B cell (primary cell): ENCODE results near the gene ZSWIM6.

Source experiments
- EZH2 ChIP-seq: IDR thresholded peaks from 2 replicates; pipeline ENCODE4 v1.6.1; 2012; ENCODE audit warnings: borderline replicate concordance, low read depth, mild to moderate bottlenecking, moderate library complexity, low read length; ENCODE audit not compliant: insufficient read depth, poor library complexity, severe bottlenecking
- TF ChIP-seq, protein P1 (sequence below): fragments of 200-600 bp; IDR thresholded peaks from one replicate; pipeline ENCODE4 v1.8.0; 2022; ENCODE audit warnings: antibody characterized with exemption, mild to moderate bottlenecking

- TF ChIP-seq, protein P1, sequence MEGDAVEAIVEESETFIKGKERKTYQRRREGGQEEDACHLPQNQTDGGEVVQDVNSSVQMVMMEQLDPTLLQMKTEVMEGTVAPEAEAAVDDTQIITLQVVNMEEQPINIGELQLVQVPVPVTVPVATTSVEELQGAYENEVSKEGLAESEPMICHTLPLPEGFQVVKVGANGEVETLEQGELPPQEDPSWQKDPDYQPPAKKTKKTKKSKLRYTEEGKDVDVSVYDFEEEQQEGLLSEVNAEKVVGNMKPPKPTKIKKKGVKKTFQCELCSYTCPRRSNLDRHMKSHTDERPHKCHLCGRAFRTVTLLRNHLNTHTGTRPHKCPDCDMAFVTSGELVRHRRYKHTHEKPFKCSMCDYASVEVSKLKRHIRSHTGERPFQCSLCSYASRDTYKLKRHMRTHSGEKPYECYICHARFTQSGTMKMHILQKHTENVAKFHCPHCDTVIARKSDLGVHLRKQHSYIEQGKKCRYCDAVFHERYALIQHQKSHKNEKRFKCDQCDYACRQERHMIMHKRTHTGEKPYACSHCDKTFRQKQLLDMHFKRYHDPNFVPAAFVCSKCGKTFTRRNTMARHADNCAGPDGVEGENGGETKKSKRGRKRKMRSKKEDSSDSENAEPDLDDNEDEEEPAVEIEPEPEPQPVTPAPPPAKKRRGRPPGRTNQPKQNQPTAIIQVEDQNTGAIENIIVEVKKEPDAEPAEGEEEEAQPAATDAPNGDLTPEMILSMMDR: no peak
- TF ChIP-seq EZH2: no peak
These were observed 108.0 kb downstream of the ZSWIM6 start for GRCh38 chr5:61440086-61440485.
